BLaER1 treated with 17β-estradiol and CSF1 and Interleukin-3, amounts not matched to agents 10 nM and 100 nM (cell line): ENCODE measurements around the gene DTYMK.

Source experiments
- H3K27ac ChIP-seq, 11 experiments: shearing (Covaris generic); formaldehyde crosslinking; 2 replicates each; pipeline ENCODE4 v1.8.1; 2022
- H3K27me3 ChIP-seq, 11 experiments: shearing (Covaris generic); formaldehyde crosslinking; 2 replicates each; pipeline ENCODE4 v1.8.1; 2022
- H3K36me3 ChIP-seq, 11 experiments: shearing (Covaris generic); formaldehyde crosslinking; 2 replicates each; pipeline ENCODE4 v1.8.1; 2022
- H3K4me1 ChIP-seq, 10 experiments: shearing (Covaris generic); formaldehyde crosslinking; 2 replicates each; pipeline ENCODE4 v1.8.1; 2022
- H3K4me2 ChIP-seq, 11 experiments: shearing (Covaris generic); formaldehyde crosslinking; 2 replicates each; pipeline ENCODE4 v1.8.1; 2022
- H3K4me3 ChIP-seq, 10 experiments: shearing (Covaris generic); formaldehyde crosslinking; 2 replicates each; pipeline ENCODE4 v1.8.1; 2022
- H3K9ac ChIP-seq, 11 experiments: shearing (Covaris generic); formaldehyde crosslinking; 2 replicates each; pipeline ENCODE4 v1.8.1; 2022
- H3K9me3 ChIP-seq, 11 experiments: shearing (Covaris generic); formaldehyde crosslinking; replicated peaks in 1 of 11; 2 replicates each; pipeline ENCODE4 v1.8.1; 2022
- H4K20me1 ChIP-seq, 11 experiments: shearing (Covaris generic); formaldehyde crosslinking; 2 replicates each; pipeline ENCODE4 v1.8.1; 2022
- Cebpa-rat ChIP-seq, 11 experiments: shearing (Covaris generic); IDR thresholded peaks; 2 replicates each; pipeline ENCODE4 v1.8.1; 2022

DTYMK gene

GRCh38 chr2:241721852-241722251, 35.2 kb upstream of the DTYMK start:
- Histone ChIP-seq H3K4me1 (peaks cover 49 to 70% (median 63%) of the 10 kb centered on the region in 10 experiments), H3K4me3 (no peak overlapping the region), H4K20me1 (peaks cover 0 to 27% (median 9%) of the 10 kb centered on the region in 11 experiments; a peak in 11 of 22 replicates), H3K36me3 (peaks cover 47 to 80% (median 72%) of the 10 kb centered on the region in 11 experiments), H3K9me3 (peaks cover 15 to 36% (median 24%) of the 10 kb centered on the region in 11 experiments), H3K27ac (no peak overlapping the region), H3K9ac (no peak overlapping the region), H3K4me2 (no peak overlapping the region), H3K27me3 (no peaks in the 10 kb centered on the region)
- TF ChIP-seq Cebpa-rat (IDR thresholded peaks at IDR 0.05) = no peak

- Histone ChIP-seq H3K9ac (peak overlapping the region in 6 of 11 experiments; percentile 22 to 72 (median 68); a peak in 9 of 22 replicates), H3K4me1 (peaks cover 36 to 57% (median 50%) of the 10 kb centered on the region in 10 experiments), H4K20me1 (peaks cover 0 to 27% (median 9%) of the 10 kb centered on the region in 11 experiments; a peak in 11 of 22 replicates), H3K27me3 (no peaks in the 10 kb centered on the region), H3K27ac (peak overlapping the region in 5 of 11 experiments; percentile 51 to 80 (median 66); a peak in 9 of 22 replicates), H3K4me2 (peak overlapping the region in 9 of 11 experiments; percentile 68 to 97 (median 85); a peak in 19 of 22 replicates), H3K36me3 (peaks cover 56 to 89% (median 82%) of the 10 kb centered on the region in 11 experiments), H3K9me3 (peaks cover 15 to 36% (median 24%) of the 10 kb centered on the region in 11 experiments), H3K4me3 (no peak overlapping the region)
- TF ChIP-seq Cebpa-rat (IDR thresholded peaks at IDR 0.05) = no peak
These were observed 33.9 kb upstream of the DTYMK start for GRCh38 chr2:241720560-241720959.

- peak overlapping the region; percentile 68 to 97 (median 85) for H3K4me2 ChIP-seq
- peaks cover 15 to 34% (median 21%) of the 10 kb centered on the region in 11 experiments for H3K9me3 ChIP-seq
- H3K9ac ChIP-seq = peak overlapping the region in 9 of 11 experiments; percentile 14 to 72 (median 55); a peak in 13 of 22 replicates
- peak overlapping the region in 2 of 10 experiments; percentile 44 to 52; a peak in 2 of 20 replicates for H3K4me3 ChIP-seq
- peaks cover 31 to 53% (median 45%) of the 10 kb centered on the region in 10 experiments for H3K4me1 ChIP-seq
- no peak for TF ChIP-seq Cebpa-rat (IDR thresholded peaks at IDR 0.05)
- H3K36me3 ChIP-seq = peaks cover 58 to 89% (median 82%) of the 10 kb centered on the region in 11 experiments
- peak overlapping the region in 7 of 11 experiments; percentile 51 to 80 (median 64); a peak in 13 of 22 replicates for H3K27ac ChIP-seq
- H4K20me1 ChIP-seq = peaks cover 0 to 27% (median 9%) of the 10 kb centered on the region in 11 experiments; a peak in 11 of 22 replicates
- H3K27me3 ChIP-seq = no peaks in the 10 kb centered on the region
These were observed 33.5 kb upstream of the DTYMK start for GRCh38 chr2:241720099-241720498.

GRCh38 chr2:241719093-241719492, 32.5 kb upstream of the DTYMK start:
- H3K9me3 ChIP-seq = peaks cover 19 to 33% (median 26%) of the 10 kb centered on the region in 11 experiments
- peak overlapping the region in 6 of 10 experiments; percentile 7 to 52 (median 42); a peak in 7 of 20 replicates for H3K4me3 ChIP-seq
- H3K4me2 ChIP-seq = peak overlapping the region; percentile 68 to 97 (median 85)
- H3K36me3 ChIP-seq = peaks cover 68 to 89% (median 82%) of the 10 kb centered on the region in 11 experiments
- peak overlapping the region in 9 of 11 experiments; percentile 9 to 80 (median 64); a peak in 15 of 22 replicates for H3K27ac ChIP-seq
- H3K9ac ChIP-seq = peak overlapping the region; percentile 28 to 72 (median 55); a peak in 19 of 22 replicates
- no peak for TF ChIP-seq Cebpa-rat (IDR thresholded peaks at IDR 0.05)
- no peaks in the 10 kb centered on the region for H3K27me3 ChIP-seq
- H4K20me1 ChIP-seq = peaks cover 0 to 27% (median 9%) of the 10 kb centered on the region in 11 experiments; a peak in 11 of 22 replicates
- peaks cover 22 to 43% (median 35%) of the 10 kb centered on the region in 10 experiments for H3K4me1 ChIP-seq

GRCh38 chr2:241708879-241709278, 22.3 kb upstream of the DTYMK start:
- Histone ChIP-seq H3K4me1 (peaks cover under 1 to 8% (median 4%) of the 10 kb centered on the region in 10 experiments; a peak in 18 of 20 replicates), H3K4me3 (no peak overlapping the region), H3K9me3 (peaks cover 19 to 34% (median 28%) of the 10 kb centered on the region in 11 experiments), H4K20me1 (peaks cover 0 to 19% (median 3%) of the 10 kb centered on the region in 11 experiments; a peak in 11 of 22 replicates), H3K4me2 (no peak overlapping the region), H3K9ac (no peak overlapping the region), H3K36me3 (peaks cover 89 to 100% (median 99%) of the 10 kb centered on the region in 11 experiments), H3K27me3 (no peaks in the 10 kb centered on the region), H3K27ac (no peak overlapping the region)
- TF ChIP-seq Cebpa-rat (IDR thresholded peaks at IDR 0.05) = no peak

- TF ChIP-seq Cebpa-rat (IDR thresholded peaks at IDR 0.05) = no peak
- Histone ChIP-seq H3K4me3 (peak overlapping the region in 3 of 10 experiments; percentile 1 to 11 (median 2); a peak in 4 of 20 replicates), H3K36me3 (peaks cover 67 to 78% (median 77%) of the 10 kb centered on the region in 11 experiments)
These were observed 19.9 kb upstream of the DTYMK start for GRCh38 chr2:241706537-241706936.

GRCh38 chr2:241703032-241703604, 16.5 kb upstream of the DTYMK start:
- H4K20me1 ChIP-seq = peaks cover 0 to 29% (median 16%) of the 10 kb centered on the region in 11 experiments; a peak in 20 of 22 replicates
- peak overlapping the region in 10 of 11 experiments; percentile 52 to 99 (median 78); a peak in 21 of 22 replicates for H3K27ac ChIP-seq
- H3K4me2 ChIP-seq = peak overlapping the region; percentile 96 to 100 (median 99)
- no peak for TF ChIP-seq Cebpa-rat (IDR thresholded peaks at IDR 0.05)
- peak overlapping the region; percentile 62 to 93 (median 80) for H3K4me3 ChIP-seq
- H3K9me3 ChIP-seq = peaks cover 15 to 27% (median 21%) of the 10 kb centered on the region in 11 experiments
- H3K4me1 ChIP-seq = peaks cover 24 to 49% (median 42%) of the 10 kb centered on the region in 10 experiments
- H3K36me3 ChIP-seq = peaks cover 34 to 44% (median 42%) of the 10 kb centered on the region in 11 experiments
- no peaks in the 10 kb centered on the region for H3K27me3 ChIP-seq
- peak overlapping the region; percentile 81 to 99 (median 96) for H3K9ac ChIP-seq

More at GRCh38 chr2:241706537-241706936, 19.9 kb upstream of the DTYMK start:
- H3K9me3 ChIP-seq = peaks cover 15 to 27% (median 21%) of the 10 kb centered on the region in 11 experiments
- no peak overlapping the region for H3K27ac ChIP-seq
- H4K20me1 ChIP-seq = peaks cover 0 to 35% (median 18%) of the 10 kb centered on the region in 11 experiments; a peak in 20 of 22 replicates
- no peaks in the 10 kb centered on the region for H3K27me3 ChIP-seq
- H3K4me1 ChIP-seq = peaks cover 14 to 20% (median 17%) of the 10 kb centered on the region in 10 experiments
- H3K4me2 ChIP-seq = no peak overlapping the region
- no peak overlapping the region for H3K9ac ChIP-seq

GRCh38 chr2:241702155-241703031, 15.8 kb upstream of the DTYMK start:
- H3K27me3 ChIP-seq = no peaks in the 10 kb centered on the region
- peaks cover 0 to 25% (median 16%) of the 10 kb centered on the region in 11 experiments; a peak in 20 of 22 replicates for H4K20me1 ChIP-seq
- peak overlapping the region; percentile 96 to 100 (median 99) for H3K4me2 ChIP-seq
- H3K27ac ChIP-seq = peak overlapping the region; percentile 78 to 100 (median 99); a peak in 21 of 22 replicates
- H3K36me3 ChIP-seq = peaks cover 26 to 37% (median 35%) of the 10 kb centered on the region in 11 experiments
- no peak for TF ChIP-seq Cebpa-rat (IDR thresholded peaks at IDR 0.05)
- peaks cover 15 to 23% (median 21%) of the 10 kb centered on the region in 11 experiments for H3K9me3 ChIP-seq
- peaks cover 24 to 50% (median 43%) of the 10 kb centered on the region in 10 experiments for H3K4me1 ChIP-seq
- peak overlapping the region; percentile 85 to 100 (median 99) for H3K9ac ChIP-seq
- H3K4me3 ChIP-seq = peak overlapping the region; percentile 62 to 93 (median 80)
